T-helper 1 cell (primary cell): ENCODE measurements around the gene RAB17.

Experiments used
- DNase-seq, 5 donors: peaks; one replicate each; pipeline ENCODE4 v3.0.0-alpha.2; 2012 to 2020
- total RNA-seq, 4 donors: gene quantifications; one replicate each; lab custom pipeline; 2026; lab: John Stamatoyannopoulos, UW

RAB17 gene, protein sequence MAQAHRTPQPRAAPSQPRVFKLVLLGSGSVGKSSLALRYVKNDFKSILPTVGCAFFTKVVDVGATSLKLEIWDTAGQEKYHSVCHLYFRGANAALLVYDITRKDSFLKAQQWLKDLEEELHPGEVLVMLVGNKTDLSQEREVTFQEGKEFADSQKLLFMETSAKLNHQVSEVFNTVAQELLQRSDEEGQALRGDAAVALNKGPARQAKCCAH
- 0.08 to 0.54 (median 0.21) reads per million in 4 donors for total RNA-seq

- no peak for DNase-seq
Measured at GRCh38 chr2:237590272-237591140, at the start of gene RAB17. TSS of gene RAB17 (minus strand) at chr2:237590734. CDS start at chr2:237586154, 4,580 bp downstream.

DNA sequence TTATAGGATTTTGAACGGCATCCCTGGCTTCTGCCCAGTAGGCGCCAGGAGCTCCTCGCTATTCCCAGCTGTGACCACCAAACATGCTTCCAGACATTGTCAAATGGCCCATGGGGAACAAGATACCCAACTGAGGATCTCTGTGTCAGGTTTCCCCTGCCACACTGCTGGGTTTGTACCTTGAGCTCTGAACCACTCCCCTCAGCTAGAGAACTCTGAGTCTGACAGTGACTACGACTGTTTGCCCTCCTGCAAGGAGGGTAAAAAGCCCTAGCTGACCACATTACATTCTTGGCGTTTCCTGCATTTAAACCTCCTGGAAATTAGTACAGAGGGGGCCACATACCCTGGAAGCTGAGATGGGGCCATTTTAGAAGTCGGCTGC is 49.3 kb upstream of the RAB17 start:
- no peak for DNase-seq

DNA sequence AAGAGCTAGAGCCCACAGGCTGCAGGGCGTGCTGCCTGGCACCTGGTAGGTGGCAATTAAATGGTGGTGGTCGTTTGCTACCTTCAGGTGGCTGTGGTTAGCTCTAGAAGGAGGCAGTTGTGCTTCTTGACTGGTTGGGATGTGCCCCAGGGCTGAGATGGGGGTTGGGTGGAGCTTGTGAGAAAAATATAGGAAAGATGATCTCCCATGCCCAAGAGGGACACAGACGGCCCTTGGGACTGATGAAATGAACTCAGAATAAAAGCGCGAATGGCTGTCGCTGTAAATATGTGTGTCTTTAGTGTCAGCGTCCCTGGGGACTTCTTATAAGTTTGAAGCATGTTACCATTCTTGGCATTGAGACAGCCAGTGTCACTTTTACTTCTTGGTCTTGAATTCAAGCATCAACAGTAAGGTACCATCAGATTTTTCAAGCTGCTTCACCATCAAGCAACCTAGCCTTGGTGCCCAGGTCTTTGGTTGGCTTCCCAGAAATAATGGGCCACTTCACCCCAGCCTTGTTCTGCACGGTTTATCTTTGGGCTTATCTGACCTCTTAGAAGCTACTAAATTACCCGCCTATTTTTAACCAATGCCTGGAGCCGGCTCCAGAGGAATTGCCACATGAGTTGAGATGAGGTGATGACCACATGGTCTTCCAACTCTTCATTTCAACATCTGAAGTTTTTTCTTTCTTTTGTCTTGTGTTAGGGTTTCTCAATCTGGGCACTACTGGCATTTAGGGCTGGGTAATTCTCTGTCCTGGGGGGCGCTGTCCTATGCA is 48.7 kb upstream of the RAB17 start:
- no peak for DNase-seq

DNA sequence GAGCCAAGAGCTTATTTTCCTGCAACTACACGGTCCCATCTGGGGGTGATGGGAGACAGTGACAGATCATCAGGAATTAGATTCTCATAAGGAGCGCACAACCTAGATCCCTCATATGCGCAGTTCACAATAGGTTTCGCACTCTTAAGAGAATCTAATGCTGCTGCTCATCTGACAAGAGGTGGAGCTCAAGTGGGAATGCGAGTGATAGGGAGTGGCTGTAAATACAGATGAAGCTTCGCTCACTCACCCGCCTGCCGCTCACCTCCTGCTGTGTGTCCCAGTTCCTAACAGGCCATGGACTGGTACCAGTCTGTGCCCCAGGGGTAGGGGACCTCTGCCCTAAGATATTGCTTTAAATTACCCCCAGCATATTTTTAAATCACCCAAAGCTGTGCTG is 47.6 kb upstream of the RAB17 start:
- DNase-seq: no peak

DNA sequence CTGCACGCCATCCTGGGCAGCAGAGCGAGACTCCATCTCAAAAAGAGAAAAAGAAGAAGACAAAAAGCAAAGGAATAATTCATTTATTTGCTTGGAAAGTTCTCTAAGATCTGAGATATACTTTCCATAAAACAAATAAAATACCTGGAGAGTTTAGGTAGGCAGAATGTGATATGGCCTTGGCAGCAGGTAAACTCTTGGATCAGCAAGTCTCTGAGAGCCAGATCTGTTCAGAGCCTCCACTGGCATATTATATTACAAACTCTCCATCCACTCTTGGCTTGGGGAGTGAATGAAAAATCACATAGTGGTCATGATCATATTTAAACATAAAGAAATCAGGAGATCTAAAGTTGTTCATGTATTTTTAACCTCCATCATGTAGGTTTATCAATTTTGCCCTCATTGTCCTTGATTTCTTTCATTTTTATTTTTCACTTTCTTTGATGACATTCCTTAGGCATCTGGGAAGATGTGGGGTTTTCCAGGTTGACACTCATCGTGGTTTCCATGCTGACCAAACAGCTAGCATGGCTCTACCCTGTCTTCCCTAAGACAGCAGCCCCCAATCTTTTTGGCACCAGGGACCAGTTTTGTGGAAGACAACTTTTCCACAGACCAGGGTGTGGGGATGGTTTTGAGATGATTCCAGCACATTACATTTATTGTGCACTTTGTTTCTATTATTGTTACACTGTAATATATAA is 47.0 kb upstream of the RAB17 start:
- DNase-seq: no peak

GRCh38 chr2:237636578-237636977 is 46.0 kb upstream of the RAB17 start:
- DNase-seq: no peak

- DNase-seq: no peak
Measured at GRCh38 chr2:237633061-237633561, 42.6 kb upstream of the RAB17 start.

DNA sequence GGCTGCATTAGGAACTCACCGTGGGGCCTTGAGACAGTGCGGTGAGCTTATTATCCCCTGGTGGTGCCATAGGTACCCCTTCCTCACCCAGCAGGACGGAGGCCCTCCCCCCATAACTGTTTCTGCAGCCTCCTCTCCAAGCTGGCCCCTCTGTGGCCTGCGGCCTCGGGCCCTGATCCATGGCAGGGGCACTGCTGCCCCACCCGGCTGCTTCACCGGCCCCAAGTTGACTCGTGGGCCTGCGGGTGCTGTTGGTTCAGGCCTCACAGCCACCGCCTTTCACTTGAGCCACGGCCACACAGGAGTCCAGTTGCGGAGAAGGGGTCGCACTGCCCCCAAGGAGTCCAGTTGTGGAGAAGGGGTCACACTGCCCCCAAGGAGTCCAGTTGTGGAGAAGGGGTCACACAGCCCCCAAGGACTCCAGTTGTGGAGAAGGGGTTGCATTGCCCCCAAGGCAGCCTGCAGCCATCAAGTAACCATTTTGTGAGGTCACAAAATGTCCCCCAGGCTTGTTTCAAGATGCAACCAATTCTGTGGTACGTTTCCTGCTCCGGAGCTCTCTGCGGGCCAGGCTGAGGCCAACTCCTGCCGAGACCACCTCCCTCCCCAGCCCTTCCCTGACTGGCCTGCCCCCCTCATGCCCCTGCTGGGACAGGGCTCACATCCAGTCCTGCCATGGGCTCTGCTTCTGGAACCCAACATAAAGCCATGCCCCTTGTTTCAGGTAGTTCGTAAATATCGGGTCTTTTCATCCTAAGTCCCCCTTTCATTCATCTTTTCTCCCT is 41.5 kb upstream of the RAB17 start:
- no peak for DNase-seq

GRCh38 chr2:237631007-237631785 is 40.7 kb upstream of the RAB17 start:
- DNase-seq: no peak

DNA sequence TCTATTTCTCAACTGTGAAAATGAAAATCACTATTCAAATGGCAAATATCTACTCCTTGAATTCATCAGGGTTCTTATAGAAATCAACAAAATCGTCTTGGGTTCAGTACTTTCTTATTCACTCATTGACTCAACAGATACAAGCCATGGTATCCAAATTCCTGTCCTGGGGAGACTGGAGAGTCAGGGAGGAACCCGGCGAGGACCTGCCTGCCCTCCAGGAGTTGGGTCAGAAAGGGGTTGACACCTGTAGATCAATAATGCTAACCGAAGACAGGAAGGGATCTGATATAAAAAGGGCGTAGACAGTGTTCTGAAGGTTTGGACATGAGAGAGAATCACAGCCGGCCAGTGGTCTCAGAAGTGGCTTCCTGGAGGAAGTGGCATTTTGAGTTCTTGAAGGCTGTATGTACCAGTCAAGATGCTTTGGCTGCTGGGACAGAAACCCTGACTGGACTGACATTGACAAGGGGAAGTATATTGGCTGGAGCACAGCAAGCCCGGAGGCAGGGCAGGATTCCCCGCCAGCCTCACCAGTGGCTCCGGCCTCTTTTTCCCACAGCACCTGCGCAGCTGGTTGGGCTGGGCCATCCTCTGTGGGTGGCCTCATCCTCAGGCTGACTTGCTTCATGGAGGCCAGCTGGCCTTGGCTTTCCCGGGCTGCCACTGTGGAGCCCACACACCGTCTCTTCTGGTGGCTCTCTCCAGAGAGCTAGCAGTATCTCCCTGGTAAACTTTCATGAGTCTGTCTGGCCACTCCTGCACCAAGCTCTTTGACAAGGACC is 39.9 kb upstream of the RAB17 start:
- no peak for DNase-seq

GRCh38 chr2:237629739-237630138 is 39.2 kb upstream of the RAB17 start:
- no peak for DNase-seq

- no peak for DNase-seq
Measured at GRCh38 chr2:237629188-237629534, 38.6 kb upstream of the RAB17 start.

- DNase-seq: no peak
Measured at GRCh38 chr2:237628247-237629187, 38.0 kb upstream of the RAB17 start.

- no peak for DNase-seq
Measured at GRCh38 chr2:237627441-237628246, 37.1 kb upstream of the RAB17 start, which contains the start of gene LRRFIP1. TSS of gene LRRFIP1 (plus strand) at chr2:237627587. CDS start at chr2:237627645, 58 bp downstream.

DNA sequence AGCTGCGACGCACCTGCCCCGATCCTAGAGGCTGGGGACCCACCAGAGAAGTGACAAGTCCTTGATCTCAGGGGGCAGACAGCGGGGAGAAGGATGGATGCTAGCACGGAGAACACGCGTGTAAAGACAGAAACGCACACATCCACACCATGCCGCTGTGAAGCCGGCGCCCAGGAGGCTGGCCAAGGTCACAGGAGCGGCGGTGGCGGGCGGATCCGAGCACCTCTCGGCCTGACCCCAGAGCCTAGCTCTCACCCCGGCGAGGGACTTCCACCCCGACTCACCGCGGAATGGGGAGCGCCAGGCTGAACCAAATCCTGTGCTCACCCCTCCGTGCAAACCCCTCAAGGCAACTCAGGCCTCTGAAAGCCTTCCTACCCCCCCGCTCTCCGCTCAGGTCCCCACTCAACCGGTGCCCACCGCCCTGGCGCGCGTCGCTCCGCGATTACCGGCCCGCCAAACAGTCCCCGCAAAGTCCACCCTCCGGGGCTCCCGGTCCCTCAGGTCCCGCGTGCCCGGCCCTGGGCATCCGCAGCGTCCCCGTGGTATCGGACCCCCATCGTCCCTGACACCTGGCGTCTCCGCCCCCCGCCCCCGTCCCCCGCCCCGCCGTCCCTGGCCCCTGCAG is 36.4 kb upstream of the RAB17 start:
- no peak for DNase-seq

DNA sequence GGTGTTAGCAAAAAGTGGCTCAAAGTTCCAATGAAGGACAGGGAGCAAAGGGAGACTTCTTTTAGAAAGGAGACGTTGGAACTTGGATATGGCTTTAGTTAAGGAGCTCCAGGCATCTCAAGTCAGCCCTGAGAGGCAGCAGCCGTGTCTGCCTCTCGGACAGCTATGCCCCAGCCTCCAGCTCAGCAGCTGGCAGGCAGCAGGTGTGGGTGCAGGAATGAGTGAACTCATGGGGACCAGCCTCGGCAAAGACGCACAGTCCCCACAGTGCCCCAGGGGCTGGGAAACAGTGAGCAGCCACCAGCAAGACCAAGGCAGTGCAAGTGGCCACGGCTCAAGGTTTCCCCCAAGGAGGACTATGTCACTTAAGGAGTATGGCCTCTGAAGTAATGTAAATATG is 35.2 kb upstream of the RAB17 start:
- no peak for DNase-seq

GRCh38 chr2:237625216-237625705 is 34.7 kb upstream of the RAB17 start:
- DNase-seq: no peak
